Measurements from ENCODE around the gene TCHH.
"Not testable (repeated sequence)": the region's sequence is repeated elsewhere in the genome, so short reads cannot be mapped to it uniquely, and the experiment has no call there.

Gene TCHH

GRCh38 chr1:152115344-152115743, at the start of gene TCHH:
TCHH (minus strand) TSS chr1:152115444; CDS start chr1:152114080, 1,364 bp downstream.
- no peak for DNase-seq

DNA sequence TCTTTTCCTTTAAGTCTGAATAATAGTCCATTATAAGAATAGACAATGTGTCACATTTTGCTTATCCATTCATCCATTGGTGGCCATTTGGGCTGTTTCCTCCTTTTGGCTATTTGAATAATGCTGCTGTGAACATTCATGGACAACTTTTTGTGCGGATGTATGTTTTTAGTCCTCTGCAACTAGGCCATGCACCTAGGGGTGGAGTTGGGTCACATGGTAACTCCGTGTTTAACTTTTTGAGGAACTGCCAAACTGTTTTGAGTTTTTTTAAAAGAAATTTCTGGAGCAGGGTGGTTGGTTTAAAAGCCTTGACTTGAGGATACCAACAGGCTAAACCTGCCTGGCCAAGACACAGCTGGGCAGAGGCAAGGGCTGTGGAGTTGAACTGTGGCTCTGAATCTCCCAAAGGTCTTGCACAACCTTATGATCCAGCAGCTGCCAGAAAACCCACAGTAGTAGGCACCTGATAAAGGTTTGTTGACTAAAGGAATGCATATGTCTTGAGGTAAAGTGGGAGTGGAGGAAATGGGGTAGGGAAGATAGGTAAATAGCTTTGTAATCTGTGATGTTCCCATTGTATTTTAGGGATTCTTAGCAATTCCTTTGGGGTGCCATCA, 49.4 kb upstream of the TCHH start:
- DNase-seq = peak; percentile 15

GRCh38 chr1:152162792-152163463, 47.7 kb upstream of the TCHH start:
- peak; percentile 99 for DNase-seq

- no peak for DNase-seq
Observed at GRCh38 chr1:152160576-152160975, 45.3 kb upstream of the TCHH start.

- DNase-seq = no peak
Observed at GRCh38 chr1:152159144-152159543, 43.9 kb upstream of the TCHH start, which contains the start of gene RPTN. RPTN (minus strand) TSS chr1:152159228; CDS start chr1:152157889, 1,339 bp downstream.

- no peak for DNase-seq
Observed at GRCh38 chr1:152153996-152154395, 38.8 kb upstream of the TCHH start.

- DNase-seq = no peak
Observed at GRCh38 chr1:152151646-152152045, 36.4 kb upstream of the TCHH start.

GRCh38 chr1:152148981-152149380, 33.7 kb upstream of the TCHH start:
- DNase-seq = no peak

DNA sequence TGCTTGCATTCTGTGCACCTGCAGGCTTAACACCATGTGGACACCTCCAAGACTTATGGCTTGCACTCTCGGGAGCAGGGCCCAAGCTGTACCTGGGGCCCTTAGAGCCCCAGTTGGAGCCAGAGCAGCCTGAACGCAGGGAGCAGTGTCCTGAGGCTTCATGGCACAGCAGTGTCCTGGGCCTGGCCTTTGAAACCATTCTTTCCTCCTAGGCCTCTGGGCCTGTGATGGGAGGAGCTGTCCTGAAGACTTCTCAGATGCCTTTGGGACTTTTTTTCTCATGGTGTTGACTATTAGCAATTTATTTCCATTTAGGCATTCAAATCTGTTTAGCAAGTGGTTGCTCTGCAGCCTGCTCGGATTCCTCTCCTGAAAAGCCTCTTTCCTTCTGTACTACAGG, 32.8 kb upstream of the TCHH start:
- DNase-seq = no peak

- no peak for DNase-seq
Observed at GRCh38 chr1:152145769-152146168, 30.5 kb upstream of the TCHH start.

DNA sequence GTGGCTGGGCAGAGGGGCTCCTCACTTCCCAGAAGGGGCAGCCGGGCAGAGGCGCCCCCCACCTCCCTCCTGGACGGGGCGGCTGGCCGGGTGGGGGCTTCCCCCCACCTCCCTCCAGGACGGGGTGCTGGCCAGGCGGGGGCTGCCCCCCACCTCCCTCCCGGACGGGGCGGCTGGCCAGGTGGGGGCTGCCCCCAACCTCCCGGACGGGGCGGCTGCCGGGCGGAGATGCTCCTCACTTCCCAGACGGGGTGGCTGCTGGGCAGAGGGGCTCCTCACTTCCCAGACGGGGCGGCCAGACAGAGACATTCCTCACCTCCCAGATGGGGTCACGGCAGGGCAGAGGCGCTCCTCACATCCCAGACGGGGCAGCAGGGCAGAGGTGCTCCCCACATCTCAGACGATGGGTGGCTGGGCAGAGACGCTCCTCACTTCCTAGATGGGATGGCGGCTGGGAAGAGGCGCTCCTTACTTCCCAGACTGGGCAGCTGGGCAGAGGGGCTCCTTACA, 29.5 kb upstream of the TCHH start:
- DNase-seq = not testable (repeated sequence)

- no peak for DNase-seq
Observed at GRCh38 chr1:152143150-152143887, 28.1 kb upstream of the TCHH start.

- peak; percentile 51 for DNase-seq
Observed at GRCh38 chr1:152141971-152142584, 26.8 kb upstream of the TCHH start.

DNA sequence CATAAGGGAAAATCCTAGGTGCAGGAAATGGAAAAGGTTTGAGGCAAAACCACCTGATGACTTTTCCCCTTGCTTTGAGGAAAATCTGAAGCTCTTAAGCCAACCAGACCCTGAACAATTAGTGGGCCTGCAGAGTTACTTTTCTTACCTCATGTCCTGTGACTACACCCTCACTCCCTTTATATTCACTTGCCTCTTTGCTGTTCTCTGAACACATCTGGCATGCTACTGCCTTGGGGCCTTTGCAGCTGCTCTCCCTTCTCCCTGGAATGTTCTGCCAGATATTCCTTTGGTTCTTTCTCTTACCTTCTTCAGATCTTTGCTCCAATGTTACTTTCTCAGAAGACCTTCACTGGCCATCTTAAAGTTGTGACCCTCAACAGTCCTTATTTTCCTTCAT, 22.0 kb upstream of the TCHH start:
- no peak for DNase-seq

- no peak for DNase-seq
Observed at GRCh38 chr1:152130186-152130585, 14.9 kb upstream of the TCHH start.

GRCh38 chr1:152127673-152128072, 12.4 kb upstream of the TCHH start:
- no peak for DNase-seq

DNA sequence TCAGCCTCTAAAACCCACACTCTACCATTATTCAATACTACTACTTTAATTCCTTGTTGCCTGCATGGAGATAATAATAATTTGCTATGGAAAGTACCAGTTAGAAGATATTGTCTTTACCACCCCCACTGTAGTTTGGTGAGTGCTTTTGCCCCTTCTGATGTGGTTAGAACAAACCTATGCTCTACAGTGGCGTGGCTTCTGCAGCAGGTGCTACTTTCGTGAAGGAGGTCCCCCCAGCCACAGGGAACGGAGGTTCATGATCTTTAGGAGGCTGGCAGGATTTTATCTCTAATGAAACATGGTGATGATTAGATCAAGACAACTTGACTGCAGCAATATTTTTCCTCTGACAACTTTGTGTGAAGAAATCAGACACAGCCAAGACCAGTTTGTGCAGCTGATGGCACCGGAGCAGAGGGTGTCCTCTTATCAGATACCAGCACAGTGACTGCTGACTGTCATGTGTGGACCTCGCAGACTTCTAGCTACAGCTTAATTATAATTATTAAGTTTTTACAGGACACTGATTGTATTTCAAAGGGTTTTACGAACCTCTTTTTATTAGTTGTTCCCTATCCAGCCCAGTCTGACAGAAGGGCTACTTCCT, 10.7 kb upstream of the TCHH start:
- no peak for DNase-seq

- DNase-seq = no peak
Observed at GRCh38 chr1:152118915-152119314, 3.7 kb upstream of the TCHH start.

GRCh38 chr1:152112885-152113432, 2.3 kb downstream of the TCHH start:
- DNase-seq = no peak

- DNase-seq = no peak
Observed at GRCh38 chr1:152112101-152112884, 3.0 kb downstream of the TCHH start.

- peak; percentile 58 for DNase-seq
Observed at GRCh38 chr1:152111515-152111968, 3.7 kb downstream of the TCHH start.
